HG03460 (cell line): ENCODE data around the gene DLEC1.

Experiments
- ATAC-seq: cut with Tn5 transposase; IDR thresholded peaks from one replicate; pipeline ENCODE4 v1.9.1; 2021; ENCODE audit not compliant: unreplicated experiment

DLEC1 gene

DNA sequence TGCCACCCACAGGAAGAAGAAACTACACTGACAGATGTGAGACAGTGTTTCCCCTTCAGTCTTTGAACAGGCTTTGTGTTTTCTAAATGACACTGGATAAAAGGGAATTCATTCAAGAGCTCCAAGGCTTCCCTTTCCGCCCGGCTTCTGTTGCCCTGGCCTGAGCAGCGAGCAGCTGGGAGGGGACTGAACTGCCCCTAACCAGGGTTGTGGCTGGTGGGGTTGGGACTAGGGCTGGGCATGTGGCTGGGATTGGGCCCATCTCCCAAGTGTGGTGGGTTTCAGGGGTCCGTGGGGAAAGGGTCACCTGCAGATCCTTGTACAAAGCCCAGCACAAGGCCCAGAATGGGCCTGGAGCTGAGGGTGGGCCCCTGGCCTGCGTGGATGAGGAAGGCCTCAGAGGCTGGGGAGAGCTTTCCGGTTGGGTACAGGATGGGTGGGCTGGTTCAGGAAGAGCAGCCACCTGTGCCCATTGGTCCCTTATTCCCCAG, 38.0 kb upstream of the DLEC1 start:
- ATAC-seq, result no peak

DNA sequence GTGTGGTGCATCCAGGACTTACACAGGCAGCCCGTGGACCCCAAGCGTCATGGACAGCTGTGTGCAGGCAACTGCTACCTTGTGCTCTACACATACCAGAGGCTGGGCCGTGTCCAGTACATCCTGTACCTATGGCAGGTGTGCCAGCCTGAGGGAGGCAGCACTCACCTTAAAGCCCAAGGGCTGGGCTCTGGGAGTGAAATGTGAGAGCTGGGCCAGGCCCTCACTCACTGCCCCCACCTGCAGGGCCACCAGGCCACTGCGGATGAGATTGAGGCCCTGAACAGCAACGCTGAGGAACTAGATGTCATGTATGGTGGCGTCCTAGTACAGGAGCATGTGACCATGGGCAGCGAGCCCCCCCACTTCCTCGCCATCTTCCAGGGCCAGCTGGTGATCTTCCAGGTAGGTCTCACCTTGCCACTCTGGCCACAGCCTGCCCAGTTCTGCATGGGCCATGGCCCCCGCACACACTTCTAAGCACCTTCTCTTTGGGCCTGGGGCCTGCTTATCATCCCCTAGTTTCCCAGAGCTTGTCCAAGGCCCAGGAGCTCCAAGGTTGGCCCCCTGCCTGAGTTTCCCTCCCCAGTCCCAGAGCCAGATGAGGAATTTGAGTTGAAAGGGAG, 37.4 kb upstream of the DLEC1 start:
- ATAC-seq, result no peak

DNA sequence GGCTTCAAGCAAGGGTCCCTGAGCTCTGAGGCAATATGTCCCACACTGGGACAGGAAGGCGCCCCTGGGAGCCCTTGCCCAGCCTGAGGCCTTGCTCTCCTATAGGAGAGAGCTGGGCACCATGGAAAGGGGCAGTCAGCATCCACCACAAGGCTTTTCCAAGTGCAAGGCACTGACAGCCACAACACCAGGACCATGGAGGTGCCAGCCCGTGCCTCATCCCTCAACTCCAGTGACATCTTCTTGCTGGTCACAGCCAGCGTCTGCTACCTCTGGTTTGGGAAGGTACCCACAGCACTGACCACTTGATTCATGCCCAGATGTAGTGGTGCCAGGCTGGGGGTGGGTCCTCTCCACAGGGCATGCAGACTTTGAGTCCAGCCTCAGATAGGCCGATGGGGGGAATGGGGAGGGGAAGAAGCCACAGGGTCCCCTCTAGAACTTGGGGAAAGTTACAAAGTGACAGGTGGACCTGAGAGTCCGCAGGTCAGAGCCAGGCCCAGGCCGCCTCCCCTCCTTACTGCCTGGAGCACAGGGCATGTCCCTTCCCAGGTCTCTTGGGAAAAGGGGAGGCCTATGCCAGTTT, 36.6 kb upstream of the DLEC1 start:
- no peak for ATAC-seq

DNA sequence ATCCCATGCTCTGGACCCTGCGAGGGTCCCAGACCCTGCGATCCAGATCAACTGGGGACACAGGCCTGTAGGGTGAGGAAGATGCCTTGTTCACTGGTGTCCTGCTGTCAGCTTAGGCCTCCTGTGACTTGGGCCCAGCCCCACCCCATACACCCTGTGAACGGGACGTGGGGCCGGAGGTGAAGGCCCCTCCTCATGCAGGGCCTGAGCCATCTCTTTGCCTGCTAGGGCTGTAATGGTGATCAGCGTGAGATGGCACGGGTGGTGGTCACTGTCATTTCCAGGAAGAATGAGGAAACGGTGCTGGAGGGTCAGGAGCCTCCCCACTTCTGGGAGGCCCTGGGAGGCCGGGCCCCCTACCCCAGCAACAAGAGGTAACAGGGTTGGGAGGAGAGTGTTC, 36.1 kb upstream of the DLEC1 start:
- ATAC-seq, result no peak

DNA sequence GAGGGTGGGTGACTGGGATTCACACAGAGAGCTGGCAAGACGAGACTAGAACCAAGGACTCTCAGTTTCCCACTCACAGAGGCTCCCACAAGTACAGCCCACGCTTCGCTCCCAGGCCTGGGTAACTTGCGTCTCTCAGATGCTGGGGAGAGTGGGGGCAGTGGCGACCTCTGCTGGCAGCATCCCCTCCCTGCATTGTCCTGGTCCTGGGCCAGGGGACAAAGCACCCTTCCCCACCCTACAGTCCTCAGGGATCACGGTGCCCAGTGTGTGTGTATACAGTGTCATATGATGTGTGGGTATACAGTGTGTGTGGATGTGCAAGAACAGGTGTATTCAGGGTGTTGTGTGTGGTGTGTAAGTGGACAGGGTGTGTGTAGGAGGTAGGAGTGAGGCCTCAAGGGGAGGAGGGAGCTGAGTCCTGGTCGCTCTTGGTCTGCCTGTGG, 35.6 kb upstream of the DLEC1 start:
- no peak for ATAC-seq

DNA sequence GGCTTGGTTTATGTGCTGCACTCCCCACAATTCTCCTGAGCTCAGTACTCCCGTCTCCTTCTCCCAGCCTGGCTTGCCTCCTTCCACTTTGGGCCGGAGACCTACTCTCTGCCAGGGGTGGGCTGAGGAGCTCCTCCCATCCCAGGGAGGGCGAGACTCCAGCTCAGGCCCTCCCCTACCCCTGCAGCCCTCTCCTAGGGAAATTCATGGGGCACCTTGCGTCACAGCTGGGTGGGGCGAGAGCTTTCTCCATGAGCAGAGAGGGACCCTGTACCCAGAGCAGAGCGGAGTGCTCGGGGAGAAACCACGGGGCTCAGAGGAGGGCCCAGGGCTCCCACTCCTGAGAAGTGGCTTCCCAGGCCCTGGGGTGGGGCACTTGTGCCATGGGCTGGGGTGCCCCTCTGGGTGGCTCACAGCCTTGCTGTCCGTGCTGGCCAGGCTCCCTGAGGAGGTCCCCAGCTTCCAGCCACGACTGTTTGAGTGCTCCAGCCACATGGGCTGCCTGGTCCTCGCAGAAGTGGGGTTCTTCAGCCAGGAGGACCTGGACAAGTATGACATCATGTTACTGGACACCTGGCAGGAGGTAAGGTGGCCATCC, 35.1 kb upstream of the DLEC1 start:
- no peak for ATAC-seq

DNA sequence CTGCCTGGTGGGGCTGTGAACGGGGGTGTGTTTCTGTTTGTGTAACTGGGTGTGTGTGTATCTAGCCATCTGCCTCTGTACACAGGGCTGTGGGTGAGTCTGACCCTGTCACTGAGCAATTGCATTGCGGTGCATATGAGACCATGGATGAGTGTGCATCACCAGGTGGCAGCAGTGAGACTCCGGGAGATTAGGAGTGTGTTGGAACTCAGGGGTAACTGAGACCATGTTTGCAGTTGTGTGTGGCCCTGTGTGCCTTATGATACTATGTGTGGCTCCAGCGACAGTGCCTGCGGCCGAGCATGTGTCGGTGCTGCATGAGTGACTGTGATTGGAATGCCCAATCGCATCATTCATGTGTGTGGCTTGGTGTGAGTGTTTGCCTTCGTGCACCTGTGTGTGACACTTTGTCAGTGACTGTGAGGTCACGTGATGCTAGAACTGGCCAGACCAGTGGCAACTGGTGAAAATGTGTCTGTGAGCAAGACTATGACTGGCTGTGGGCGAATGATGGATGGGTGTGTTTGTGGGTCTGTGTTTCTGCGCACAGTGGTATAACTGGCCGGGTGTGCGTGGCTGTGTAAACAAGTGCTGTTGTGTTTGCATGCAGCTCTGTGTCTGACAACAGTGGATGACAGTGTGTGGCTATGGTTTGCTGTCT, 34.5 kb upstream of the DLEC1 start:
- ATAC-seq, result no peak

DNA sequence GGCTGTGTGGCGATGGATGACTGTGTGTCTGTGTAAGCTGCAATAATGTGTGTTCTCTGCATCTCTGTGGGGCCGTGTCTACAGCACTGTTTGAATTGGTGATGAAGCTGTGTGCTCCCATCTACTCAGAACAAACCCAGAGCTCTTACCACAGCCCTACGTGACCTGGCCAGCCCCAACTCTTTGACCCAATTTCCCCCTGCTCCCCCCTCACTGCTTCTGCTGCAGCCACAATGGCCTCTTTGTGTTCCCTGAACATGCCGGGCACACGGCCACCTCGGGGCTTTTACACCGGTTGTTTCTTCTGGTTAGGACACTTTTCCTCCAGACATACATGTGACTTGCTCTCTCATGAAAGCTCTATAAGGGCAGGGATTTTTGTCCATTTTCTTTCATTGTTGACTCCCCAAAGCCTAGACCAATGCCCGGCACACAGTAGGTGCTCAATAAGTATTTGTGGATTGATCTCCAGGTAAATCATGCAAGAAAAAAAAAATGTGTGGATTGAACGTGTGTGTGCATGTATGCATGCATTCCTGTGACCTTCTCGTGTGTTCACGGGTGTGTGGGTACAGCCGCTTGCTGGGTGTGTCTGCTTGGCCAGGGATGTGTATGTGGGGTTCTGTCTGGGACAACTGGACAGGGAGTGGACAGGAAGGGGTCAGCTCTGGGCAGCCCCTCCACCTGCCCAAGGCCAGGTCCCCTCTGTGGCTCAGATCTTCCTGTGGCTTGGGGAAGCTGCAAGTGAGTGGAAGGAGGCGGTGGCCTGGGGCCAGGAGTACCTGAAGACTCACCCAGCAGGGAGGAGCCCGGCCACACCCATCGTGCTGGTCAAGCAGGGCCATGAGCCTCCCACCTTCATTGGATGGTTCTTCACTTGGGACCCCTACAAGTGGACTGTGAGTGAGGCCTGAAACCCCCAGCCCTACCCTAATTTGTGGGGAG, 33.7 kb upstream of the DLEC1 start:
- no peak for ATAC-seq

DNA sequence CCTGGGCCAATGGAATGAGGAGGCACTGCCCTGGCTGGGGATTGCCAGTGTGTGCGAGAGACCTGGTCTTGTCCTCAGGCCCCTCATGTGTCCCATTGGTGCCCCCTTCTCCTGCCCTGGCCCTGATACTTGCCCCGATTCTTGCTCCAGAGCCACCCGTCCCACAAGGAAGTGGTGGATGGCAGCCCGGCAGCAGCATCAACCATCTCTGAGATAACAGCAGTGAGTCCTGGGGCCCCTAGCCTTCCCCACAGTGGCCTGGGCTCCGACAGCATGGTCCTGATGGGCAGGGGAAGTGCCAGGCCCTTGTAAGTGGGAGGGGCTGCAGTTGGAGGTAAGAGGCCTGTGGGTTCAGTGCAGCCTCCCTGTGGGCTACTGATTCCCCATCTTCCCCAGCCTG, 33.0 kb upstream of the DLEC1 start:
- no peak for ATAC-seq

DNA sequence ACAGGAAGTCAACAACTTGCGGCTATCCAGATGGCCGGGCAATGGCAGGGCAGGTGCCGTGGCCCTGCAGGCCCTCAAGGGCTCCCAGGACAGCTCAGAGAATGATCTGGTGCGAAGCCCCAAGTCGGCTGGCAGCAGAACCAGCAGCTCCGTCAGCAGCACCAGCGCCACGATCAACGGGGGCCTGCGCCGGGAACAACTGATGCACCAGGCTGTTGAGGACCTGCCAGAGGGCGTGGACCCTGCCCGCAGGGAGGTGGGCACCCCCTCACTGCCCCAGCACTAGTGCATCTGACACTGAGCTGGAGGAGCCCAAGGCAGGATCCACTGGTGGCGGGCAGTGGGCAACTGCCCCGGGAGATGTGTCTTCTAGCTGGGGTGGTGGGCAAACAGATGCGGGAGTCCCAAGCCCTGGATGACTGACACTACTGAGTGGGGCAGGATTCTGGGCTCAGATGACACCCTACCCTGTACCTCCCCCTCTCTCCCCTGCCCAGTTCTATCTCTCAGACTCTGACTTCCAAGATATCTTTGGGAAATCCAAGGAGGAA, 32.5 kb upstream of the DLEC1 start:
- no peak for ATAC-seq

DNA sequence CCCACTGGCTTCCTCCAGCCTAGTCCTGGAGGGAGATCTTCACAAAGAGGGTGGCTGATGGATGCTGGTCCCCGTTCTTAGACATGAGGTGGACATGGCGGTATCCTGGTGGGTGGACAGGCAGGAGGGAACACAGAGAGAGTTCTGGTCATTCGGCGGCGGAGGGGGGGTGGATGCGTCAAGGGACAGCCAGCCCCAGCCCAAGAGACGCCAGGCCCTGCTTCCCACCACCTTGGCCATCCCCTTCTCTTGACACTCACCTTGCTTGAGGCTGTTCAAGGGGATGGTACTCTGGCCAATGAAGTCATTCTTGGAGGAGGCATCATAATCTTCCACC, 31.3 kb upstream of the DLEC1 start:
- ATAC-seq, result no peak

DNA sequence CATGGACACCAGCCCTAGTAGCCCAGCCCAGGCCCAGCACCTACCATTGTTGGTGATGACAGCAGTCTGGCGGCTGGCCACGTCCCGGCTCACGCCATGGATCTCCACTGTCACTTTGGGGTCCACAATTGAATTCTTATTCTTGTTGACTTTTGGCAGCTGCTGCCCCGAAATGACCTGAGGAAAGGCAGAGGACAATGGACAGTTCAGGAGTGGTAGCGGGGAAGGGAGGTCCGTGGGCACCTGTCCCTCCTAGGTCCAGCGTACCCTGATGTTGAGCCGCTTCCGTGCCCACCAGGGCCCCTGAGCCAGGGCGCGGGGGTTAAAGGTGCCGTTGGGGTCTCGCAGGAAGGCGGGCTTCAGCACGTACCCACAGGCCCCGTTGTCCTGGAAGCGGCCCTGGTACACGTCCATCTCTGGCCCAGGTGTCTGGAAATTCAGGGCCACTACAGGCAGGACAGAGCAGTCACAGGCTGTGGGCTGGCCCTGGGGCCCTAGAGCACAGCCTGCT, 30.8 kb upstream of the DLEC1 start:
- ATAC-seq, result no peak

DNA sequence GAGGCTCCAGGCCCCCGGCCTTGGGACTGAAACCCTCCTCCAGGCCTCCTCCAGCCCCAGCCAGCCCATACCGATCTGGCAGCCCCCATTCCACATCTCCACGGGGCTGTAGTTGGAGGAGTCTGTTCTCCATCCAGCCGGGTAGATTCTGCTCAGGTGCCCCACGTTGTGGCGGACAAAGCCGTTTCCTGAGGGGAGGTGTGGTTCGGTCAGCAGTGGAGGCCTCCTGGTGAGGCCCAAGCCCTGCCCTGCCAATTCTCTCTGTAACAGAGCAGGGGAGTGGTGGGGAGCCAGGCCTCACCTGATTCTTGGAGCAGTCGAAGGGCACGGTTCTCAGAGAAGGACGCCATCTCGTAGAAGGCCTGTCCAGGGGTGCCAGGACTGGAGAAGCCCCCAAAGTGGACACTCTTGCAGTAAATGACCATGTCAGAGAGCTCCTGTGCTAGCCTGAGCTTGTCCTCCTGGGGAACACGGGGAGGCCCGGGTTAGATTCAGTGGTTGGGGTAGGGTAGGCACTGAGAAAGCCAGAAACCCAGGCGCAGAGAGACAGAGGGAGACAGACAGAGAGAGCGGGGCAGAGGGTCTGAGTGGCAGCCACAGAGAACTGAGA, 29.9 kb upstream of the DLEC1 start:
- no peak for ATAC-seq

DNA sequence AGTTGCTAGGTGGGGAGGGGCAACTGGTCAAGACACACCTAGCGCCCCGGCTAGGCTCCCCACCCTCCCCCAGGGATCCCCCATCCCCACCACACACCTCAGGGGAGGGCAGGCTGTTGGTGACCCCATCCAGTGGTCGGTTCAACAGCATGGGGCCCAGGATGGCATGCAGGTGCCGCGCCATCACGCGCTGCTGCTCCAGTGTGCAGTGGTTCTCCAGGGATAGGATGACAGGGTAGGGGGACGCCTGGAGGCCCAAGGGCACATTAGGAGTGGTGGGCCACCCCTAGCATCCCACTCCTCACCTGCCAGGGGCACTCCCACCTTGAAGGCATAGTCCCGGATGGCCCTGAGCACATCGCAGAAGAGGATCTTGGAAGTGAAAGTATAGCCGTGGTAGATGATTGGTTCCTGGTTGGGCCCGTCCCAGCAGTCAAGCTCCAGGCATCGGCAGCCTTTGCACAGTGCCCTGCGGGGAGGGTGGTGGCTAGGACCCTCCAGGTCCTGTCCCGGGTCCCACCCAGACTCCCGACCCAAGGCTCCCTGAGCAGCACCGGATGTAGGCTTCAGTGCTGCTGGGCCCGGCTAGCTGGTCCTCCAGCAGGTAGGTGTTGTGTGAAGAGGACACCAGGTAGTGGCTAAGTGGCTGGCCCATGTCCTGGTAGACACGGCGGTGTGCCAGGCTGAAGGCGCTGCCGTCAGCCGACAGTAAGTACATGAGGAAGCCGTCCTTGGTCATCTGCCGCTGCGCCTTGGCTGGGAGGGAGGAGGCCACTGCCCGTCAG, 29.0 kb upstream of the DLEC1 start:
- ATAC-seq, result no peak

DNA sequence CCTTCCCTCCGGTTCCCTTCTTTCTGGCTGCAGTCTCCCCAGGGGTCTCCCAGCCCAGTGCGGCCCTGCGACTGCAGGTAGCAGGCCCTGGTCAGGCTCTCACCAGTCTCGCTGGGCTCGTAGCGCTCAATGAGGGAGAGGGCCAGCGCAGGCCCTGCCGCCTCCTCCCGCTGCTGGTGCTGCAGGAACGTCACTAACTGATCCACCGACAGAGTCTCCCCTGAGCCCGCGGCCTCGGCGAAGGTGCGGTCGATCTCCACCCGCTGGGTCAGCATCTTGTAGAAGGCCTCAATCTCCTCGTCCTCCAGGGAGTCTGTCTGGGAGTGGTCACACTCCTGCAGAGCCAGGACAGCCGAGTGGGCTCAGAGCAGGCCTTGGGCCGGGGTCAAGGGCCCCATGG, 27.9 kb upstream of the DLEC1 start:
- ATAC-seq, result no peak

DNA sequence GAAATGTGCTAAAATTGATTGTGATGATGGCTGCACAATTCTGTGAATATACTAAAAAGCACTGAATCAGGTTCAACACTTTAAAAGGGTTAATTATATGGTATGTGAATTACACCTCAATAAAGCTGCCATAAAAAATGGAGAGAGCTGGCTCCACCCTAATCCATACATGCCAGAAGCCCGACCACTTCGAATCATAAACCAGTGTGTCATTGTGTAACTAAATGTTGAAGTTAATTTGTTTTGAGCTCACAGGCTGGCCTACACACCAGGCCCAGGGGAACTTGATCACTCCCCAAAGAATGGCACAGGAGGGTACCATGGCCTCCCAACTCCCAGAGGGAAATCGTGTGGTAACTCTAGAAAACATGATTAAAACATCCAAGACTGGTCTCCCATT, 23.5 kb upstream of the DLEC1 start:
- no peak for ATAC-seq

DNA sequence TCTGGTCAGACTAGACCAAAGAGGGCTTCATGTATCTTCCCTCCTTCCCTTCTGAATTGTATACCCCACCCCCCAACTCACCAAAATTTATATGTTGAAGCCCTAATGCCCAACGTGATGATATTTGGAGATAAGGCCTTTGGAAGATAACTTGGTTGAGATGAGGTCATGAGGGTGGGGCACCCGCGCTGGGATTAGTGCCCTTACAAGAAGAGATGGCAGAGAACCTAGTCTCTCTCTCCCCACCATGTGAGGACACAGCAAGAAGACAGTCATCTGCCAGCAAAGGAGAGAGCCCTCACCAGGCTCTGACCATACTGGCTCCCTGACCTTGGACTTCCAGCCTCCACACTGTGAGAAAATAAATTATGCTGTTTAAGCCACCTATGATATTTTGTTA, 23.0 kb upstream of the DLEC1 start:
- ATAC-seq, result no peak

DNA sequence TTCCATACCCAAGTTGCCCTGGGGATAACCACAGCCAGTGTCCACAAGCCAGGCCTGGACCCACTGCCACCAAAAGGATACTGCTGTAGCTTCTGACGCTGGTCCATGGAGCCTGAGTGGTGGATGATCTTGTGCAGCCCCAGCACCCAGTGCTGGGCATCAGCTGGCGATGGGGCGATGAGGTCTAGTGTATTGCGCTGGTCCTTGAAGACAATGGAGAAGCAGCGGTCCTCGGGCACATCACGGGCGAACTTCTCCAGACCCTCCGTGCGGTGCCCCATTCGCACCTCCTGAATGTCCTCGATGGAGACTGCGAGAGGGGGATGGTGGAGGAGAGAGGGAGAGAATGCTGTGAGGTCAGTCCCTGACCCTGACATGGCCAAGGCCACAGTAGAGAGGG, 22.6 kb upstream of the DLEC1 start:
- no peak for ATAC-seq

DNA sequence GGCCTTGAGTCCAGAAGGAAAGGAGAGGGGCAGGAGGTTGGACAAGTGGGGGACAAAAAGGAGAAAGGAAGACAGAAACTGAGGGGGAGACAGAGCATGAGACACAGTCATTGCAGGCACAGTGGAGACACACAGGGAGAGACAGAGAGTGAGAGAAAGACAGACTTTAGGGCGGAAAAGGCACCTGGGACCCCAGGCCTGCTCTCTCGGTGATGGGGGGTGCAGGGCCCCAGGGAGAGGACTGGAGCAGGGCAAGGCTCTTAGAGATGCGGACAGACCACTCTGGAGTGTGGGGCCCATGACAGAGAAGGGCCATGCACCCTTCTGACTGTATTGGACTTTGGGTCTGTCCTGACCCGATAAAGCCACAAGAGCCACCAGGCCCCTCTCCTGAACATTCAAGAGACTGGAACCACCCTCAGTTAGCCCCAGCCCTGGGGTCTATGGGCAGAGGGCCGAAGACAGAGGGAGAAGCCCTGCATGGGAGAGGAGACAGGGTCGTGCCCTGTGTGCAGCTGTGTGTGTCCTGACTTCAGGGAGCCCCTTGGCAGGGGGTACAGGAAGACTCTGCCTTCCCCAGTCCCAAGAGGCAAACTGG, 22.1 kb upstream of the DLEC1 start:
- ATAC-seq, result no peak
